ENCODE measurements around the gene ITSN2. TPM values are rescaled to one million over a fixed set of nuclear protein-coding genes. Genes with fewer than 3 reads are reported as not detected.

ITSN2 gene
- total RNA-seq, 1 experiment from 2014 or later = 19.8 TPM

DNA sequence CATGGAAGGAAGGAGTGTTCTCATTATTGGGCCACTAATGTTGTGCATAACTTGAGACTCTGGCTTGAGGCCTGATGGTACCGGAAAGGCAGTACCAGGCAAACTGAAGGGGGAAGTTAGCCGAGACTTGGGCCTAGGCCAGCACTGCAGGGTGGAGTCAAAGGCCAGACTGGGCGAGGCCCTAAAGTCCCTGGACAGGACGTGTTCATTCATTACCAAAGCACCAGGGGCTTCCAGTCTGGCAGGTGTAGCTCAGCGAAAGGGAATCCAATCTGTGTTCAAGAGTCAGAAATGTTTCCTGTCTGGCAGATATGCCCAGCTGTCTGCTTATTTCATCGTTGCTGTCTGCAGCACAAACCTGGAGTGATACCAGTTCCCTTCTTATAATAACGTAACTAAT is 4.7 kb upstream of the ITSN2 start:
- TF ChIP-seq ZNF671 (CRISPR knock-in tag; IDR thresholded peaks at IDR 0.05) (no peak), ATF1 (CRISPR knock-in tag; IDR thresholded peaks at IDR 0.05) (no peak), SOX15 (CRISPR knock-in tag; IDR thresholded peaks at IDR 0.05) (no peak), TEAD1 (CRISPR knock-in tag; IDR thresholded peaks at IDR 0.05) (no peak), CBFB (CRISPR knock-in tag; IDR thresholded peaks at IDR 0.05; ENCODE audit: low read depth) (no peak), ZNF416 (CRISPR knock-in tag; IDR thresholded peaks at IDR 0.05) (no peak), EMX1 (CRISPR knock-in tag; IDR thresholded peaks at IDR 0.05) (no peak), ZNF232 (CRISPR knock-in tag; IDR thresholded peaks at IDR 0.05) (no peak)
- TF ChIP-seq, protein P1, sequence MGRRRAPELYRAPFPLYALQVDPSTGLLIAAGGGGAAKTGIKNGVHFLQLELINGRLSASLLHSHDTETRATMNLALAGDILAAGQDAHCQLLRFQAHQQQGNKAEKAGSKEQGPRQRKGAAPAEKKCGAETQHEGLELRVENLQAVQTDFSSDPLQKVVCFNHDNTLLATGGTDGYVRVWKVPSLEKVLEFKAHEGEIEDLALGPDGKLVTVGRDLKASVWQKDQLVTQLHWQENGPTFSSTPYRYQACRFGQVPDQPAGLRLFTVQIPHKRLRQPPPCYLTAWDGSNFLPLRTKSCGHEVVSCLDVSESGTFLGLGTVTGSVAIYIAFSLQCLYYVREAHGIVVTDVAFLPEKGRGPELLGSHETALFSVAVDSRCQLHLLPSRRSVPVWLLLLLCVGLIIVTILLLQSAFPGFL (CRISPR knock-in tag; IDR thresholded peaks at IDR 0.05; ENCODE audit: borderline replicate concordance) = no peak
- TF ChIP-seq, protein P2, sequence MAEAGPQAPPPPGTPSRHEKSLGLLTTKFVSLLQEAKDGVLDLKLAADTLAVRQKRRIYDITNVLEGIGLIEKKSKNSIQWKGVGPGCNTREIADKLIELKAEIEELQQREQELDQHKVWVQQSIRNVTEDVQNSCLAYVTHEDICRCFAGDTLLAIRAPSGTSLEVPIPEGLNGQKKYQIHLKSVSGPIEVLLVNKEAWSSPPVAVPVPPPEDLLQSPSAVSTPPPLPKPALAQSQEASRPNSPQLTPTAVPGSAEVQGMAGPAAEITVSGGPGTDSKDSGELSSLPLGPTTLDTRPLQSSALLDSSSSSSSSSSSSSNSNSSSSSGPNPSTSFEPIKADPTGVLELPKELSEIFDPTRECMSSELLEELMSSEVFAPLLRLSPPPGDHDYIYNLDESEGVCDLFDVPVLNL (CRISPR knock-in tag; IDR thresholded peaks at IDR 0.05; ENCODE audit: borderline replicate concordance, low read depth) = no peak
- TF ChIP-seq, protein P3, sequence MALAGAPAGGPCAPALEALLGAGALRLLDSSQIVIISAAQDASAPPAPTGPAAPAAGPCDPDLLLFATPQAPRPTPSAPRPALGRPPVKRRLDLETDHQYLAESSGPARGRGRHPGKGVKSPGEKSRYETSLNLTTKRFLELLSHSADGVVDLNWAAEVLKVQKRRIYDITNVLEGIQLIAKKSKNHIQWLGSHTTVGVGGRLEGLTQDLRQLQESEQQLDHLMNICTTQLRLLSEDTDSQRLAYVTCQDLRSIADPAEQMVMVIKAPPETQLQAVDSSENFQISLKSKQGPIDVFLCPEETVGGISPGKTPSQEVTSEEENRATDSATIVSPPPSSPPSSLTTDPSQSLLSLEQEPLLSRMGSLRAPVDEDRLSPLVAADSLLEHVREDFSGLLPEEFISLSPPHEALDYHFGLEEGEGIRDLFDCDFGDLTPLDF (CRISPR knock-in tag; IDR thresholded peaks at IDR 0.05) = no peak
- TF ChIP-seq, protein P4, sequence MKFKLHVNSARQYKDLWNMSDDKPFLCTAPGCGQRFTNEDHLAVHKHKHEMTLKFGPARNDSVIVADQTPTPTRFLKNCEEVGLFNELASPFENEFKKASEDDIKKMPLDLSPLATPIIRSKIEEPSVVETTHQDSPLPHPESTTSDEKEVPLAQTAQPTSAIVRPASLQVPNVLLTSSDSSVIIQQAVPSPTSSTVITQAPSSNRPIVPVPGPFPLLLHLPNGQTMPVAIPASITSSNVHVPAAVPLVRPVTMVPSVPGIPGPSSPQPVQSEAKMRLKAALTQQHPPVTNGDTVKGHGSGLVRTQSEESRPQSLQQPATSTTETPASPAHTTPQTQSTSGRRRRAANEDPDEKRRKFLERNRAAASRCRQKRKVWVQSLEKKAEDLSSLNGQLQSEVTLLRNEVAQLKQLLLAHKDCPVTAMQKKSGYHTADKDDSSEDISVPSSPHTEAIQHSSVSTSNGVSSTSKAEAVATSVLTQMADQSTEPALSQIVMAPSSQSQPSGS (CRISPR knock-in tag; IDR thresholded peaks at IDR 0.05; ENCODE audit: borderline replicate concordance, low read depth) = no peak
- TF ChIP-seq, protein P5, sequence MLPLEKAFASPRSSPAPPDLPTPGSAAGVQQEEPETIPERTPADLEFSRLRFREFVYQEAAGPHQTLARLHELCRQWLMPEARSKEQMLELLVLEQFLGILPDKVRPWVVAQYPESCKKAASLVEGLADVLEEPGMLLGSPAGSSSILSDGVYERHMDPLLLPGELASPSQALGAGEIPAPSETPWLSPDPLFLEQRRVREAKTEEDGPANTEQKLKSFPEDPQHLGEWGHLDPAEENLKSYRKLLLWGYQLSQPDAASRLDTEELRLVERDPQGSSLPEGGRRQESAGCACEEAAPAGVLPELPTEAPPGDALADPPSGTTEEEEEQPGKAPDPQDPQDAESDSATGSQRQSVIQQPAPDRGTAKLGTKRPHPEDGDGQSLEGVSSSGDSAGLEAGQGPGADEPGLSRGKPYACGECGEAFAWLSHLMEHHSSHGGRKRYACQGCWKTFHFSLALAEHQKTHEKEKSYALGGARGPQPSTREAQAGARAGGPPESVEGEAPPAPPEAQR (CRISPR knock-in tag; IDR thresholded peaks at IDR 0.05) = no peak
- TF ChIP-seq, protein P6, sequence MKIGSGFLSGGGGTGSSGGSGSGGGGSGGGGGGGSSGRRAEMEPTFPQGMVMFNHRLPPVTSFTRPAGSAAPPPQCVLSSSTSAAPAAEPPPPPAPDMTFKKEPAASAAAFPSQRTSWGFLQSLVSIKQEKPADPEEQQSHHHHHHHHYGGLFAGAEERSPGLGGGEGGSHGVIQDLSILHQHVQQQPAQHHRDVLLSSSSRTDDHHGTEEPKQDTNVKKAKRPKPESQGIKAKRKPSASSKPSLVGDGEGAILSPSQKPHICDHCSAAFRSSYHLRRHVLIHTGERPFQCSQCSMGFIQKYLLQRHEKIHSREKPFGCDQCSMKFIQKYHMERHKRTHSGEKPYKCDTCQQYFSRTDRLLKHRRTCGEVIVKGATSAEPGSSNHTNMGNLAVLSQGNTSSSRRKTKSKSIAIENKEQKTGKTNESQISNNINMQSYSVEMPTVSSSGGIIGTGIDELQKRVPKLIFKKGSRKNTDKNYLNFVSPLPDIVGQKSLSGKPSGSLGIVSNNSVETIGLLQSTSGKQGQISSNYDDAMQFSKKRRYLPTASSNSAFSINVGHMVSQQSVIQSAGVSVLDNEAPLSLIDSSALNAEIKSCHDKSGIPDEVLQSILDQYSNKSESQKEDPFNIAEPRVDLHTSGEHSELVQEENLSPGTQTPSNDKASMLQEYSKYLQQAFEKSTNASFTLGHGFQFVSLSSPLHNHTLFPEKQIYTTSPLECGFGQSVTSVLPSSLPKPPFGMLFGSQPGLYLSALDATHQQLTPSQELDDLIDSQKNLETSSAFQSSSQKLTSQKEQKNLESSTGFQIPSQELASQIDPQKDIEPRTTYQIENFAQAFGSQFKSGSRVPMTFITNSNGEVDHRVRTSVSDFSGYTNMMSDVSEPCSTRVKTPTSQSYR (CRISPR knock-in tag; IDR thresholded peaks at IDR 0.05) = no peak
- TF ChIP-seq, protein P7, sequence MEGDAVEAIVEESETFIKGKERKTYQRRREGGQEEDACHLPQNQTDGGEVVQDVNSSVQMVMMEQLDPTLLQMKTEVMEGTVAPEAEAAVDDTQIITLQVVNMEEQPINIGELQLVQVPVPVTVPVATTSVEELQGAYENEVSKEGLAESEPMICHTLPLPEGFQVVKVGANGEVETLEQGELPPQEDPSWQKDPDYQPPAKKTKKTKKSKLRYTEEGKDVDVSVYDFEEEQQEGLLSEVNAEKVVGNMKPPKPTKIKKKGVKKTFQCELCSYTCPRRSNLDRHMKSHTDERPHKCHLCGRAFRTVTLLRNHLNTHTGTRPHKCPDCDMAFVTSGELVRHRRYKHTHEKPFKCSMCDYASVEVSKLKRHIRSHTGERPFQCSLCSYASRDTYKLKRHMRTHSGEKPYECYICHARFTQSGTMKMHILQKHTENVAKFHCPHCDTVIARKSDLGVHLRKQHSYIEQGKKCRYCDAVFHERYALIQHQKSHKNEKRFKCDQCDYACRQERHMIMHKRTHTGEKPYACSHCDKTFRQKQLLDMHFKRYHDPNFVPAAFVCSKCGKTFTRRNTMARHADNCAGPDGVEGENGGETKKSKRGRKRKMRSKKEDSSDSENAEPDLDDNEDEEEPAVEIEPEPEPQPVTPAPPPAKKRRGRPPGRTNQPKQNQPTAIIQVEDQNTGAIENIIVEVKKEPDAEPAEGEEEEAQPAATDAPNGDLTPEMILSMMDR (IDR thresholded peaks at IDR 0.05) = no peak
- TF ChIP-seq, protein P8, sequence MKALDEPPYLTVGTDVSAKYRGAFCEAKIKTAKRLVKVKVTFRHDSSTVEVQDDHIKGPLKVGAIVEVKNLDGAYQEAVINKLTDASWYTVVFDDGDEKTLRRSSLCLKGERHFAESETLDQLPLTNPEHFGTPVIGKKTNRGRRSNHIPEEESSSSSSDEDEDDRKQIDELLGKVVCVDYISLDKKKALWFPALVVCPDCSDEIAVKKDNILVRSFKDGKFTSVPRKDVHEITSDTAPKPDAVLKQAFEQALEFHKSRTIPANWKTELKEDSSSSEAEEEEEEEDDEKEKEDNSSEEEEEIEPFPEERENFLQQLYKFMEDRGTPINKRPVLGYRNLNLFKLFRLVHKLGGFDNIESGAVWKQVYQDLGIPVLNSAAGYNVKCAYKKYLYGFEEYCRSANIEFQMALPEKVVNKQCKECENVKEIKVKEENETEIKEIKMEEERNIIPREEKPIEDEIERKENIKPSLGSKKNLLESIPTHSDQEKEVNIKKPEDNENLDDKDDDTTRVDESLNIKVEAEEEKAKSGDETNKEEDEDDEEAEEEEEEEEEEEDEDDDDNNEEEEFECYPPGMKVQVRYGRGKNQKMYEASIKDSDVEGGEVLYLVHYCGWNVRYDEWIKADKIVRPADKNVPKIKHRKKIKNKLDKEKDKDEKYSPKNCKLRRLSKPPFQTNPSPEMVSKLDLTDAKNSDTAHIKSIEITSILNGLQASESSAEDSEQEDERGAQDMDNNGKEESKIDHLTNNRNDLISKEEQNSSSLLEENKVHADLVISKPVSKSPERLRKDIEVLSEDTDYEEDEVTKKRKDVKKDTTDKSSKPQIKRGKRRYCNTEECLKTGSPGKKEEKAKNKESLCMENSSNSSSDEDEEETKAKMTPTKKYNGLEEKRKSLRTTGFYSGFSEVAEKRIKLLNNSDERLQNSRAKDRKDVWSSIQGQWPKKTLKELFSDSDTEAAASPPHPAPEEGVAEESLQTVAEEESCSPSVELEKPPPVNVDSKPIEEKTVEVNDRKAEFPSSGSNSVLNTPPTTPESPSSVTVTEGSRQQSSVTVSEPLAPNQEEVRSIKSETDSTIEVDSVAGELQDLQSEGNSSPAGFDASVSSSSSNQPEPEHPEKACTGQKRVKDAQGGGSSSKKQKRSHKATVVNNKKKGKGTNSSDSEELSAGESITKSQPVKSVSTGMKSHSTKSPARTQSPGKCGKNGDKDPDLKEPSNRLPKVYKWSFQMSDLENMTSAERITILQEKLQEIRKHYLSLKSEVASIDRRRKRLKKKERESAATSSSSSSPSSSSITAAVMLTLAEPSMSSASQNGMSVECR (CRISPR knock-in tag; IDR thresholded peaks at IDR 0.05; ENCODE audit: borderline replicate concordance) = no peak
- TF ChIP-seq, protein P9, sequence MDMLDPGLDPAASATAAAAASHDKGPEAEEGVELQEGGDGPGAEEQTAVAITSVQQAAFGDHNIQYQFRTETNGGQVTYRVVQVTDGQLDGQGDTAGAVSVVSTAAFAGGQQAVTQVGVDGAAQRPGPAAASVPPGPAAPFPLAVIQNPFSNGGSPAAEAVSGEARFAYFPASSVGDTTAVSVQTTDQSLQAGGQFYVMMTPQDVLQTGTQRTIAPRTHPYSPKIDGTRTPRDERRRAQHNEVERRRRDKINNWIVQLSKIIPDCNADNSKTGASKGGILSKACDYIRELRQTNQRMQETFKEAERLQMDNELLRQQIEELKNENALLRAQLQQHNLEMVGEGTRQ (CRISPR knock-in tag; IDR thresholded peaks at IDR 0.05) = no peak
- Mint-ChIP-seq H3K9me3 (no peaks in the 10 kb centered on the region), H3K27ac (no peak overlapping the region), H3K27me3 (ENCODE audit: low read depth) (peaks cover 14% of the 10 kb centered on the region), H3K4me3 (no peak overlapping the region), H3K36me3 (no peaks in the 10 kb centered on the region), H3K4me1 (peaks cover 6% of the 10 kb centered on the region)
- DNase-seq (ENCODE audit: low spot score) (no peak), ATAC-seq (no peak)
- ChIA-PET CTCF (no interaction called here), POLR2A (no interaction called here)

Measured in WTC11 (cell line).